UCSD-AML1 (cell line): ENCODE results near the gene IGSF3.
"Not testable (repeated sequence)": the region's sequence is repeated elsewhere in the genome, so short reads cannot be mapped to it uniquely, and the experiment has no call there.

Source experiments
- DNase-seq: peaks from one replicate; lab custom pipeline; 2025; ENCODE audit not compliant: unreplicated experiment; lab: John Stamatoyannopoulos, UW

The IGSF3 gene

GRCh38 chr1:116580446-116581322 lies 86.8 kb downstream of the IGSF3 start:
- DNase-seq, result no peak

- DNase-seq, result no peak
Measured at GRCh38 chr1:116579259-116579875, 88.2 kb downstream of the IGSF3 start.

GRCh38 chr1:116578581-116578980 lies 89.0 kb downstream of the IGSF3 start:
- no peak for DNase-seq

GRCh38 chr1:116577759-116578314 lies 89.7 kb downstream of the IGSF3 start:
- no peak for DNase-seq

GRCh38 chr1:116574581-116575291 lies 92.8 kb downstream of the IGSF3 start:
- peak; percentile 49 for DNase-seq

GRCh38 chr1:116573431-116574095 lies 94.0 kb downstream of the IGSF3 start:
- DNase-seq, result no peak

- DNase-seq, result no peak
Measured at GRCh38 chr1:116572771-116573430, 94.6 kb downstream of the IGSF3 start.

- DNase-seq, result no peak
Measured at GRCh38 chr1:116572099-116572498, 95.4 kb downstream of the IGSF3 start.

- DNase-seq, result no peak
Measured at GRCh38 chr1:116571215-116571919, 96.2 kb downstream of the IGSF3 start.

- DNase-seq, result peak; percentile 91
Measured at GRCh38 chr1:116570358-116571214, 96.9 kb downstream of the IGSF3 start, which contains the start of gene CD58. Gene CD58 (minus strand): TSS chr1:116571026. CDS start chr1:116570972, 54 bp downstream.

- no peak for DNase-seq
Measured at GRCh38 chr1:116569776-116570357, 97.7 kb downstream of the IGSF3 start.

GRCh38 chr1:116569381-116569670 lies 98.2 kb downstream of the IGSF3 start:
- DNase-seq, result no peak

GRCh38 chr1:116568662-116569380 lies 98.7 kb downstream of the IGSF3 start:
- no peak for DNase-seq

- DNase-seq, result no peak
Measured at GRCh38 chr1:116567790-116568661, 99.5 kb downstream of the IGSF3 start.

GRCh38 chr1:116565222-116565621 lies 102.3 kb downstream of the IGSF3 start:
- DNase-seq, result no peak

GRCh38 chr1:116564426-116564825 lies 103.1 kb downstream of the IGSF3 start:
- no peak for DNase-seq

- DNase-seq, result not testable (repeated sequence)
Measured at GRCh38 chr1:116562465-116562864, 105.1 kb downstream of the IGSF3 start.
